Neural cell (in vitro differentiated cells): ENCODE data around the gene CHCHD2.

Source experiments
- CTCF ChIP-seq: fragments of 450-650 bp; IDR thresholded peaks from 2 replicates; pipeline ENCODE4 v1.5.1; 2014; ENCODE audit warnings: antibody characterized with exemption, mild to moderate bottlenecking, moderate library complexity; ENCODE audit not compliant: poor library complexity, severe bottlenecking
- EP300 ChIP-seq: fragments of 450-650 bp; conservative IDR thresholded peaks from 2 replicates; pipeline ENCODE4 v1.6.1; 2014; ENCODE audit warnings: antibody characterized with exemption, mild to moderate bottlenecking, moderate library complexity; ENCODE audit not compliant: poor library complexity, severe bottlenecking
- EZH2 ChIP-seq: fragments of 200-600, 300-800 bp; shearing (Covaris generic), sonication (generic); IDR thresholded peaks from 2 replicates; pipeline ENCODE4 v1.6.1; 2014; ENCODE audit warnings: antibody characterized with exemption, low read length, borderline replicate concordance, mild to moderate bottlenecking; ENCODE audit not compliant: insufficient read depth, poor library complexity, severe bottlenecking
- MXI1 ChIP-seq: fragments of 450-650 bp; conservative IDR thresholded peaks from 2 replicates; pipeline ENCODE4 v1.6.1; 2014; ENCODE audit warnings: antibody characterized with exemption, mild to moderate bottlenecking; ENCODE audit not compliant: poor library complexity, severe bottlenecking
- POLR2AphosphoS5 ChIP-seq: IDR thresholded peaks from 2 replicates; pipeline ENCODE4 v1.6.1; 2012
- SMC3 ChIP-seq: fragments of 450-650 bp; conservative IDR thresholded peaks from 2 replicates; pipeline ENCODE4 v1.6.1; 2014; ENCODE audit warnings: antibody characterized with exemption, mild to moderate bottlenecking, moderate library complexity; ENCODE audit not compliant: poor library complexity
- TAF1 ChIP-seq: IDR thresholded peaks from 2 replicates; pipeline ENCODE4 v1.6.1; 2012; ENCODE audit warnings: low read depth

- TF ChIP-seq CTCF, result no peak
- no peak for TF ChIP-seq EZH2
- TF ChIP-seq POLR2AphosphoS5, result no peak
- no peak for TF ChIP-seq MXI1
- TF ChIP-seq EP300, result no peak
- TF ChIP-seq TAF1, result no peak
- TF ChIP-seq SMC3, result no peak
Measured at GRCh38 chr7:56053379-56053778, 52.9 kb downstream of the CHCHD2 start.
